Cerebellar nuclear complex (tissue), 1 donor: Measurements from ENCODE around the gene AP2A2.

Experiments used
- DNase-seq, 2 experiments: peaks; one replicate each; lab custom pipeline; 2025; lab: John Stamatoyannopoulos, UW

Gene AP2A2

DNA sequence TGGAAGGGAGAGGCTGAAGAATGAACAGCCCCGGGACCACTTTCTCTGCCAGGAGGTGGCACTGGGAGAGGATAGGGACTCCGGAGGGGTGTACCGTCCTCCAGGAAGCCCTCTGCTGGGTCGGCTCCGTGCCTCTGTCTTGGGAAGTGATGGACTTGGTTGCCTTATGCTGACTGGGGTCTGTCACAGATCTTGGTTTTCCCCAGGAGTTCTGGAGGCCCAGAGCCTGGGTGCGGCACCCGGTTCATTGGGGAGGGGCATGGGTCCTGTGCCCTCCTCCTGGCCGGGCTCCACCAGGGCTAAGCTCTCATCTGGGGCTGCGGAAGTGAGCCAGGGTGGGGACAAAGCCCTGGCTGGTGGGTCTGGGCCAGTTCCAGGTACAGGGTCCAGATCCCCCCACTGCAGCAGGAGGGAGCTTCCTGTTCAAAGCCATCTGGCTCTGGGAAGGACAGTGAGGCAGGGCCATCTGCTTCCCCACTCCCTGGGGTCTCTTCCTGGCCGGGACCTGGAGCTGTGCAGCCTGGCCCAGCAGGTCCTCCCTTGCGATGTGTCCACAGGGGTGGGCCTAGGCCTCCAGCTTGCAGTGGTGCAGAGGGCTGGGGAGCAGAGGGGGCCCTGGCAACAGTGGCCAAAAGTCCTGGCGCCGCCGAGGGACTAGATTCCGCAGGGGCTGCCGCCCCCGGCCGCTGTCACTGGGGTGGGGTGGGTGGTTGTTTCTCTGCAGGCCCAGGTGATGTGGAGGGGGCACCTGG is 1.1 kb upstream of the AP2A2 start:
- peak in 1 of 2 experiments; percentile 37 for DNase-seq

DNA sequence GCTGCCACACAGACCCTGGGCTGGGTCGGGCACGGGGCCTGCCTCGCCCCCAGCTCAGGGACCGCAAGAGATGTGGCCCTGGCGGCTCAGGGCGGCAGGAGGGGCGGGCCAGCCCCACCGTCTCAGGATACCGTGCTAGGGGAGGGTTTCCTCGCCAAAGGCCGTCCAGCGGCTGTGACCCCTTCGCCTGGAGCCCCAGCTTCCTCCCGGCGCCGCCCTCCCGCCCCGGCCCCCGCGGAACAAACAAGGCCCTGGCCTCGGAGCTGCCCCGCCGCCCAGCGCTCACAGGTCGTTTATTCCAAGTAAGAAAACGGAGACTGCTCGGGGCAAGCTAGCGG is 543 bp upstream of the AP2A2 start:
- no peak for DNase-seq

- DNase-seq, result no peak
Observed at GRCh38 chr11:926341-926916, 759 bp downstream of the AP2A2 start.

GRCh38 chr11:927871-928270 is 2.2 kb downstream of the AP2A2 start:
- no peak for DNase-seq

GRCh38 chr11:928786-929185 is 3.1 kb downstream of the AP2A2 start:
- DNase-seq, result no peak

GRCh38 chr11:929405-929804 is 3.7 kb downstream of the AP2A2 start:
- no peak for DNase-seq

GRCh38 chr11:931385-931784 is 5.7 kb downstream of the AP2A2 start:
- no peak for DNase-seq

GRCh38 chr11:932435-932834 is 6.8 kb downstream of the AP2A2 start:
- no peak for DNase-seq

DNA sequence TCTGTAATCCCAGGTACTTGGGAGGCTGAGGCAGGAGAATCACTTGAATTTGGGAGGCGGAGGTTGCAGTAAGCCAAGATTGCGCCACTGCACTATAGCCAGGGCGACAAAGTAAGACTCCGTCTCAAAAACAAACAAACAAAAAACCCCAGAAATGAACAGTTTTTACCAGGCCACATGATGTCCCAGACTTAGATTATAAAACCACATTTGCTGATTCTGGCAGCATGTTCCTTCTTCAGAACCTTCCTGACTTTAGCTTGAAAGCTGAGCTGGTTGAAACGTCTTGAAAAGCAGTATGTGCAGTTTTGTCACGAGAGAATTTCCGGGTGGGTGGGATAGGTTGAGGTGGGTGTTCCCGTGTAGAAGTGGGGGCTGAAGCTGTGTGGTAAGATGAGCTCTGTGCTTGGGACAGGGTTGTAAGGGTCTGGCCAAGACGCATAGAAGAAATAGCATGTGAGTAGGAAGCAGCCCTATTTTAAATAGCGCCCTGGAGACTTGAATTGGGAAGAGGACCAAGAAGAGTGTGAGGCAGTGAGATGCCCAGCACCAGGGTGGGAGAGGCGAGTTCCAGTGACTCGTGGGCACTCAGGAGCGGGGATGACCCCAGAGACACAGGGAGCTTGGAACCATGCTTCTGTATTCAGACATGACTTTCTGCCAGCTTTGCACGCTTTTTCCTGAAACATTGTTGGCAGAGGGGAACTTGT is 7.6 kb downstream of the AP2A2 start:
- no peak for DNase-seq

- no peak for DNase-seq
Observed at GRCh38 chr11:933936-934335, 8.3 kb downstream of the AP2A2 start.

GRCh38 chr11:934527-934926 is 8.9 kb downstream of the AP2A2 start:
- no peak for DNase-seq

DNA sequence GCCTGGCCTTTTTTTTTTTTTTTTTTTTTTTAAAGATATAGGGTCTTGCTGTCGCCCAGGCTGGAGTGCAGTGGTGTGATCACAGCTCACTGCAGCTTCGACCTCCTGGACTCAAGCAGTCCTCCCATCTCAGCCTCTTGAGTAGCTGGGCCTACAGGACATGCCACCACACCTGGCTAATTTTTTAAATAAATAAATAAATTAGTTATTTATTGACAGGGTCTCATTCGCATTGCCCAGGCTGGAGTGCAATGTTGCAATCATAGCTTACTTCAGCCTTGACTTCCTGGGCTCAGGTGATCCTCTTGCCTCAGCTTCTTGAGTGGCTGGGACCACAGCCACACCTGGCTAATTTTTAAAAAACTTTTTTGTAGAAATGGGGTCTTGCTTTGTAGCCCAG is 10.5 kb downstream of the AP2A2 start:
- no peak for DNase-seq

DNA sequence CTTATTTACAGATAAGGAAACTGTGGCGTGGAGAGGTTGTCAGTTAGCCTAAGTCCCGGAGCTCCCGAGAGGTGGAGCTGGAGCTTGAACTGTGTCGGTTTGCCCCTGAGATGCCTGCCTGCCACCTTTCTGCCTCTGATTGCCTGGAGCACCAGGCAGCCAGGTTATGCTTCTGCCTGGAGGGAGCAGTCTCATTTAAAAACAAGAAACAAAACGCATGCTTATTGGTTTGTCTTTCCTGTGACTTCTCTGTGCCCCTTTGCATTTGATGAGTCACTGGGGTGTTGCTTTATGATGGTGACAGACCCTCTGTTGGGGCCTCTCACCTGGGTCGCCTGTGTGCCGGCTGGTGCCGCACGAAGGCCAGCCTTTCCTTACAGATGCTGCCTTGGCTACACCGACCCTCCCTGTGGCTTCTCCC is 12.2 kb downstream of the AP2A2 start:
- DNase-seq, result no peak

- DNase-seq, result no peak
Observed at GRCh38 chr11:940496-941135, 14.9 kb downstream of the AP2A2 start.

- no peak for DNase-seq
Observed at GRCh38 chr11:942823-943222, 17.2 kb downstream of the AP2A2 start.

DNA sequence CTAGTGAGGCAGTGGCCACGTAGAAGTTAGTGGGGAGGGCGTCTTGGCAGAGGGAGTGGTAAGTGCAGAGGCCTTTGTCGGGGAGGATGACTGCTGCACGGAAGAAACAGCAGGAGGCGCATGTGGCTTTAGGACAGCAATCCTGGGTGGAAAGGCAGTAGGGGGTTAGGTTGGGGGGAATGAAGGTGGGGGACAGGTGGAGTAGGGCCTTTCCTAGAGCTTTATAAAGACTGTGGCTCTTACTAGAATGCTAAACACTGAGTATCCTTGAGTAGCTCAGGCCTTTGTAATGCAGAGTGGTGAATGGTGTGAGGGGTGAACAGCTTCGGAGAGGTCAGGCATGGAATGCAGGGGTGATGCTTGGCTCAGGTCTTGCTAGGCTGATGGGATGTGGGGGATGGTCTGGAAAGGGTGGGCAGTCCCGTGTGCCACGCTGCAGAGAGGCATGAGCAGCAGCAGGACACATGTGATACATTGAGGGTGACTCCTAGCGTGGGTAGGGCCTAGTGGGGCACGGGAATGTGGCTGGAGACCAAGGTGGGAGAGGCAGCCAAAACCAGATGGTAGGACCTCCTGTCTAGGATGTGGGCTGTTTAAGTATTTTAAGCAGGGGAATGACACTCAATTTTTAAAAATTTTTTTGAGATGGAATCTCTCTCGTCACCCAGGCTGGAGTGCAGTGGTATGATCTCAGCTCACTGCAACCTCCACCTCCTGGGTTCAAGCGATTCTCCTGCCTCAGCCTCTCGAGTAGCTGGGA is 19.2 kb downstream of the AP2A2 start:
- DNase-seq, result no peak

- no peak for DNase-seq
Observed at GRCh38 chr11:945986-946385, 20.3 kb downstream of the AP2A2 start.

DNA sequence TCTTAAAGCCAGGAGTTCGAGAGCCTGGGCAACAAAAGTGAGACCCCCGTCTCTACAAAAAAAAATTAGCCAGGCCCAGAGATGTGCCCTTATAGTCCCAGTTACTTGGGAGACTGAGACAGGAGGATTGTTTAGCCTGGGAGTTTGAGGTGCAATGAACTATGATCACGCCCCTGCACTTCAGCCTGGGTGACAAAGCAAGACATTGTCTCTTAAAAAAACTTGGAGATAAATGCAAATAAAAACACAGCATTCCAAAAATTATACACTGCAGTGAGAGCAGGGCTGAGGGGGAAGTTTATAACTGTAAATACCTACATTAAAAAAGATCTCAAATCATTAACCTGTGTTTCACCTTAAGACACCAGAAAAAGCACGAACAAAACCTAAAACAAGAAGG is 22.1 kb downstream of the AP2A2 start:
- no peak for DNase-seq

DNA sequence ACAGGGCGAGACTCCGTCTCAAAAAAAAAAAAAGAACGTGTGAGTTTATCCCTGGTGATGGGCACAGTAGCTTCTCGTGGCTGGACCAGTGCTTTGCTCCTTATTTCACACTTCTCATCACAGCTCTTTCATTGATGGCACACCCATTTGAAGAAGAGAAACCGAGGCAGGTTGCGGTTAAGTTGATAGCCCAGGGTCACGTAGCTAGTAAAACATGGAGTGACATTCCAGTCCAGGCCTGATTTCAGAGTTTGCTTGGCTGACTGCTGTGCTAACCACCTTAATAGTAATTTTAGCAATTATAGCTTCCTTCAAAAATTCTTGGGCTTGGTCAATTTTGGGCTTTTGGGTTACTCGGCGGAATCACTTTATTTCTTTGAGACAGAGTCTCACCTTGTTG is 25.8 kb downstream of the AP2A2 start:
- DNase-seq, result no peak

DNA sequence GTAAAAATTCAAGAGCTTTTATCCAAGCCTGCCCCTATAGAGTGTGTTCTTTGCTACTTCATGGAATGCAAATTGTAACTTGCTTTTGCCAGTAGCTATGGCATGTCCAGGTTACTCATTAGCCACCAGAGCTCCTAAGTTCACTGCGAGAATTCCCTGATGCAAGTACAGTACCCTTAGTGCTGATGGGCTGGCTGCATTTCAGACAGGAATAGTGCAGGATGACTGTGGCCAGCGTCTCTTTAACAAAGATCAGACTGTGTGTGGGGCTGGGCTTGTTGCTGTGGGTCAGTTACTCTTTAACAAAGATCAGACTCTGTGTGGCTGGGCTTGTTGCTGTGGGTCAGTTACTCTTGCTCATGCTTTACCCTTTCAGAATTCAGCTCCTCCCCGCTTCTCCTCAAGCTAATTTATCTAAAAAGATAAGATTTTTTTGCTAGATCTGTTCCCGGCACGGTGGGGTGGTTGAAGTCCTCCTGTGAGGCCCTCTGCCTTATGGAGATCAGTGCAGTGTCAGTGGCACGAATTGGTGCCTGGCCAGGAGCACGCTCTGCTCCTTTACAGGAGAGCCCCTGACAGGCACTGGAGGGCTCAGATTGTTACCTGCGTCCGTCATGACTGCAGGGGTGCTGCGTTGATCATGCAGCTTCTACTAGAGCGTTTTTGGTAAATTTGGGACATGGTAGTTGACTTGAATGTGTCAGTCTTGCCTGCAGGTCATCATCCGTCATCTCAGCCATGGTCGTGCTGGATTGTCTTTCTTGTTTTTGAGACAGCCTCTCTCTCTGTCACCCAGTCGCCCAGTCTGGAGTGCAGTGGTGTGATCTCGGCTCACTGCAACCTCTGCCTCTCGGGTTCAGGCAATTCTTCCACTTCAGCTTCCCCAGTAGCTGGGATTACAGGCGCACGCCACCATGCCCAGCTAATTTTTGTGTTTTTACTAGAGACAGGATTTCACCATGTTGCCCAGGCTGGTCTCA is 27.0 kb downstream of the AP2A2 start:
- no peak for DNase-seq

DNA sequence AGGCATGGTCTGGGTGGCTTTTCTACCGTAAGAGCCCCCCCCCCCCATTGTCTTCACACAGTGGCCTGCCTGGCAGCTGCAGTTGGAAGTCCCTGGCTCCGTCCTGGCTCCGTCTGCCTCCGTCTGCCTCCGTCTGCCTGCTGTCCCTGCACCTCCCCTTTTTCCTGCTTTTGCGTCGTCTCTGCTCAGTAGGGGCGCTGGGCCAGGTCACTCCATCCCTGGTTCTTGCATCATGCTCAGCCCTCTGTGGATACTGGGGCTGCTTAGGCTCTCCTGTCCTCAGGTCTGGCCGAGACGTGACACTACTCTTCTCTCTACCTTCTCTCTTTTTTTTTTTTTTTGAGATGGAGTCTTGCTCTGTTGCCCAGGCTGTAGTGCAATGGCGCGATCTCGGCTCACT is 27.8 kb downstream of the AP2A2 start:
- DNase-seq, result peak in 1 of 2 experiments; percentile 50
